ENCODE measurements around the gene MCM6. TPM values are rescaled to one million over a fixed set of nuclear protein-coding genes. Genes with fewer than 3 reads are reported as not detected.

The MCM6 gene
- polyA plus RNA-seq, 1 of the 3 experiments (the other 2 are of a cell fraction) = 18.4 TPM

DNA sequence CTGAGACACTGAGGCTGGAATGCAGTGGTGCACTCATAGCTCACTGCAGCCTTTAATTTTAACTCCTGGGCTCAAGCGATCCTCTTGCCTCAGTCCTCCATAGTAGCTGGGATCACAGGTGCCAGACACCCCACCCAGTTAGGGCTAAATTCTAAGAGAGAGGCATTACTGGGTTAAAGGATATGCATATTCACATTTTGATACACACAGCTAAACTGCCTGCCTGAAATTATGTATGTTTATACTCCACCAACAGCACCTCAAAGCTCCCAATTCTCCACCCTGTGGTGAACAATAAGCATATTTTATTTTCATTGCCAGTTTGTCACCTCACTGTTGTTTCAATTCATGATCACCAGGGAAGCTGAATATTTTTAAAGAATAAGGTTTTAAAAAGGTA is 18.7 kb upstream of the MCM6 start:
- CTCF ChIA-PET = interaction anchor here (1.4 to 1.8 kb wide), 2 partner anchors 9 to 891 kb away, joined by 4 to 7 read pairs; no protein-coding TSS in a partner anchor
- H3K79me2 ChIP-seq (ENCODE audit: insufficient read depth) = no peaks in the 10 kb centered on the region
- no peaks in the 10 kb centered on the region for H3K27me3 ChIP-seq (ENCODE audit: insufficient read depth)
- no peak overlapping the region for H3K4me2 ChIP-seq
- no peaks in the 10 kb centered on the region for H3F3A ChIP-seq (replicated peaks; ENCODE audit: insufficient read depth)
- POLR2A ChIA-PET = no interaction called here
- no peaks in the 10 kb centered on the region for H3K9me3 ChIP-seq
- H3K36me3 ChIP-seq (replicated peaks in 1 of 2; ENCODE audit: control insufficient read depth in 1 of 2, insufficient read depth in 2 of 2, low read length in 1 of 2) = no peaks in the 10 kb centered on the region
- DNase-seq = no peak
- H3K9me2 ChIP-seq = no peaks in the 10 kb centered on the region
- H2AFZ ChIP-seq (ENCODE audit: low read depth) = no peak overlapping the region
- H3K4me3 ChIP-seq (ENCODE audit: low read depth in 2 of 2, low read length in 1 of 2) = no peak overlapping the region
- H4K20me1 ChIP-seq (ENCODE audit: insufficient read depth) = no peaks in the 10 kb centered on the region
- no peaks in the 10 kb centered on the region for H3K4me1 ChIP-seq (ENCODE audit: control insufficient read depth in 1 of 2, insufficient read depth in 2 of 2, low read depth in 1 of 2, low read length in 1 of 2)
- WGBS (ENCODE audit: low lambda C conversion rate) = 100% methylated on average over 1 of the region's 1 CpG
- H3K27ac ChIP-seq (ENCODE audit: low read depth in 2 of 2, low read length in 1 of 2) = no peak overlapping the region
- H3K9ac ChIP-seq = no peak overlapping the region
- TF ChIP-seq GATA2 (CRISPR knock-in tag; IDR thresholded peaks at IDR 0.05) = no peak
- TF ChIP-seq TCF12 (IDR thresholded peaks at IDR 0.05) = no peak
- no peak for TF ChIP-seq JUND (IDR thresholded peaks at IDR 0.05)
- no peak for TF ChIP-seq ELF1 (IDR thresholded peaks at IDR 0.05)
- TF ChIP-seq MEF2A (IDR thresholded peaks at IDR 0.05; ENCODE audit: borderline replicate concordance, low read depth) = no peak
- no peak for TF ChIP-seq GABPA (IDR thresholded peaks at IDR 0.05; ENCODE audit: low read depth)
- no peak for TF ChIP-seq FOSL2 (IDR thresholded peaks at IDR 0.05; ENCODE audit: borderline replicate concordance, low read depth)
- TF ChIP-seq, protein P1, sequence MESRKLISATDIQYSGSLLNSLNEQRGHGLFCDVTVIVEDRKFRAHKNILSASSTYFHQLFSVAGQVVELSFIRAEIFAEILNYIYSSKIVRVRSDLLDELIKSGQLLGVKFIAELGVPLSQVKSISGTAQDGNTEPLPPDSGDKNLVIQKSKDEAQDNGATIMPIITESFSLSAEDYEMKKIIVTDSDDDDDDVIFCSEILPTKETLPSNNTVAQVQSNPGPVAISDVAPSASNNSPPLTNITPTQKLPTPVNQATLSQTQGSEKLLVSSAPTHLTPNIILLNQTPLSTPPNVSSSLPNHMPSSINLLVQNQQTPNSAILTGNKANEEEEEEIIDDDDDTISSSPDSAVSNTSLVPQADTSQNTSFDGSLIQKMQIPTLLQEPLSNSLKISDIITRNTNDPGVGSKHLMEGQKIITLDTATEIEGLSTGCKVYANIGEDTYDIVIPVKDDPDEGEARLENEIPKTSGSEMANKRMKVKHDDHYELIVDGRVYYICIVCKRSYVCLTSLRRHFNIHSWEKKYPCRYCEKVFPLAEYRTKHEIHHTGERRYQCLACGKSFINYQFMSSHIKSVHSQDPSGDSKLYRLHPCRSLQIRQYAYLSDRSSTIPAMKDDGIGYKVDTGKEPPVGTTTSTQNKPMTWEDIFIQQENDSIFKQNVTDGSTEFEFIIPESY (IDR thresholded peaks at IDR 0.05; ENCODE audit: borderline replicate concordance, low read depth) = no peak
- TF ChIP-seq FOXJ3 (CRISPR knock-in tag; IDR thresholded peaks at IDR 0.05) = no peak
- TF ChIP-seq TEAD4 (IDR thresholded peaks at IDR 0.05; ENCODE audit: borderline replicate concordance, insufficient read depth) = no peak
- TF ChIP-seq, protein P2, sequence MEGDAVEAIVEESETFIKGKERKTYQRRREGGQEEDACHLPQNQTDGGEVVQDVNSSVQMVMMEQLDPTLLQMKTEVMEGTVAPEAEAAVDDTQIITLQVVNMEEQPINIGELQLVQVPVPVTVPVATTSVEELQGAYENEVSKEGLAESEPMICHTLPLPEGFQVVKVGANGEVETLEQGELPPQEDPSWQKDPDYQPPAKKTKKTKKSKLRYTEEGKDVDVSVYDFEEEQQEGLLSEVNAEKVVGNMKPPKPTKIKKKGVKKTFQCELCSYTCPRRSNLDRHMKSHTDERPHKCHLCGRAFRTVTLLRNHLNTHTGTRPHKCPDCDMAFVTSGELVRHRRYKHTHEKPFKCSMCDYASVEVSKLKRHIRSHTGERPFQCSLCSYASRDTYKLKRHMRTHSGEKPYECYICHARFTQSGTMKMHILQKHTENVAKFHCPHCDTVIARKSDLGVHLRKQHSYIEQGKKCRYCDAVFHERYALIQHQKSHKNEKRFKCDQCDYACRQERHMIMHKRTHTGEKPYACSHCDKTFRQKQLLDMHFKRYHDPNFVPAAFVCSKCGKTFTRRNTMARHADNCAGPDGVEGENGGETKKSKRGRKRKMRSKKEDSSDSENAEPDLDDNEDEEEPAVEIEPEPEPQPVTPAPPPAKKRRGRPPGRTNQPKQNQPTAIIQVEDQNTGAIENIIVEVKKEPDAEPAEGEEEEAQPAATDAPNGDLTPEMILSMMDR (IDR thresholded peaks at IDR 0.05) = no peak
- TF ChIP-seq, protein P3, sequence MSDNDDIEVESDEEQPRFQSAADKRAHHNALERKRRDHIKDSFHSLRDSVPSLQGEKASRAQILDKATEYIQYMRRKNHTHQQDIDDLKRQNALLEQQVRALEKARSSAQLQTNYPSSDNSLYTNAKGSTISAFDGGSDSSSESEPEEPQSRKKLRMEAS (IDR thresholded peaks at IDR 0.05; ENCODE audit: low read depth) = no peak
- no peak for TF ChIP-seq POLR2AphosphoS5 (IDR thresholded peaks at IDR 0.05; ENCODE audit: low read depth, low read length)
- no peak for TF ChIP-seq NFIC (IDR thresholded peaks at IDR 0.05; ENCODE audit: borderline replicate concordance)
- TF ChIP-seq, protein P4, sequence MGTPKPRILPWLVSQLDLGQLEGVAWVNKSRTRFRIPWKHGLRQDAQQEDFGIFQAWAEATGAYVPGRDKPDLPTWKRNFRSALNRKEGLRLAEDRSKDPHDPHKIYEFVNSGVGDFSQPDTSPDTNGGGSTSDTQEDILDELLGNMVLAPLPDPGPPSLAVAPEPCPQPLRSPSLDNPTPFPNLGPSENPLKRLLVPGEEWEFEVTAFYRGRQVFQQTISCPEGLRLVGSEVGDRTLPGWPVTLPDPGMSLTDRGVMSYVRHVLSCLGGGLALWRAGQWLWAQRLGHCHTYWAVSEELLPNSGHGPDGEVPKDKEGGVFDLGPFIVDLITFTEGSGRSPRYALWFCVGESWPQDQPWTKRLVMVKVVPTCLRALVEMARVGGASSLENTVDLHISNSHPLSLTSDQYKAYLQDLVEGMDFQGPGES (IDR thresholded peaks at IDR 0.05; ENCODE audit: low read depth, low read length) = no peak
